ENCODE measurements around the gene ELK1.
A peak's percentile ranks its signal among the peaks of the same experiment; 100 is the strongest.

ELK1 gene

DNA sequence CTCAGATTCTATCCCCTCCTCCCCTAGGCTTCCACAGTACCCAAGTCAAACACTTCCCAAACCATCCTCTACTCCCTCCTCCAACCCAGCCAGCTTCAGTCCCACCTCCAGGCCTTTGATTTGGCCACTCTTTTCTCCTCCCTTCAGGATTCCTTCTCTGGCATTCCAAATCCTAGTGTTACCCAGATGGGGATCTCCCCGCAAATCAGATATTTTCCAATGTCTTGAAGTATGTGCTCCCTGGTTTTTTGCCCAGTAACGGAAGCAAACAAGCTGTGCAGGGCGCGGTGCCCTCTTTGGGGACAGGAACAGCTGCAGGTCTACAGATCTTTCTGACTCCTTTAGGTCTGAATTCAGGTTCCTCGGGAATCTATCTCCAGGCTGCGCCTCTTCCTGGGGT is 28.5 kb downstream of the ELK1 start:
- Histone ChIP-seq H4K20me1 (ENCODE audit: insufficient read depth) (no peaks in the 10 kb centered on the region), H3K4me1 (ENCODE audit: low read depth, poor library complexity, severe bottlenecking) (no peaks in the 10 kb centered on the region), H3K9ac (no peak overlapping the region), H3K36me3 (ENCODE audit: insufficient read depth) (no peaks in the 10 kb centered on the region), H3K27me3 (ENCODE audit: insufficient read depth, low read depth) (no peaks in the 10 kb centered on the region), H2AFZ (ENCODE audit: low read depth) (no peak overlapping the region), H3K79me2 (ENCODE audit: insufficient read depth, low read depth) (no peaks in the 10 kb centered on the region), H3K4me2 (no peak overlapping the region), H3K4me3 (IDR thresholded peaks at IDR 0.05; ENCODE audit: insufficient read depth, low read depth, low read length) (no peak overlapping the region), H3K27ac (no peak overlapping the region)
- TF ChIP-seq, protein P1, sequence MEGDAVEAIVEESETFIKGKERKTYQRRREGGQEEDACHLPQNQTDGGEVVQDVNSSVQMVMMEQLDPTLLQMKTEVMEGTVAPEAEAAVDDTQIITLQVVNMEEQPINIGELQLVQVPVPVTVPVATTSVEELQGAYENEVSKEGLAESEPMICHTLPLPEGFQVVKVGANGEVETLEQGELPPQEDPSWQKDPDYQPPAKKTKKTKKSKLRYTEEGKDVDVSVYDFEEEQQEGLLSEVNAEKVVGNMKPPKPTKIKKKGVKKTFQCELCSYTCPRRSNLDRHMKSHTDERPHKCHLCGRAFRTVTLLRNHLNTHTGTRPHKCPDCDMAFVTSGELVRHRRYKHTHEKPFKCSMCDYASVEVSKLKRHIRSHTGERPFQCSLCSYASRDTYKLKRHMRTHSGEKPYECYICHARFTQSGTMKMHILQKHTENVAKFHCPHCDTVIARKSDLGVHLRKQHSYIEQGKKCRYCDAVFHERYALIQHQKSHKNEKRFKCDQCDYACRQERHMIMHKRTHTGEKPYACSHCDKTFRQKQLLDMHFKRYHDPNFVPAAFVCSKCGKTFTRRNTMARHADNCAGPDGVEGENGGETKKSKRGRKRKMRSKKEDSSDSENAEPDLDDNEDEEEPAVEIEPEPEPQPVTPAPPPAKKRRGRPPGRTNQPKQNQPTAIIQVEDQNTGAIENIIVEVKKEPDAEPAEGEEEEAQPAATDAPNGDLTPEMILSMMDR (conservative IDR thresholded peaks at IDR 0.05; ENCODE audit: low read depth, low read length): no peak

DNA sequence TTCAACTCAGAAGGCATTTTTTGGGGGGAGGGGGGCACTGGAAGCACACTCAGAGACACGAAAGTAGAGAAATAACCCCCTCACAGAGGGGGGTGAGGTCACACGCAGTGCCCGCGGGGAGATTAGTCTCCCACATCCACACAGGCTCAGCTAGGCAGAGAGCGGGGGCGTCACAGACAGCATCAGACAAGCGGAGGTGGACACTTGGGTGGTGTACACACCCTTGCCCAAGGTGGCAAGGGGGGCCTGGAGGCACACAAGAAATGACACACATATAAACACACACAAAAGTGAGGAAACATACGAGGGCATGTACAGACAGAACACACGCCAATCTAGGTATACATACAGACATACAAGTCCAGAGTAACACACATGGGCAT is 30.1 kb downstream of the ELK1 start:
- H3K4me3 ChIP-seq (IDR thresholded peaks at IDR 0.05; ENCODE audit: insufficient read depth, low read depth, low read length): no peak overlapping the region
- TF ChIP-seq, protein P1 (conservative IDR thresholded peaks at IDR 0.05; ENCODE audit: low read depth, low read length): no peak
- no peaks in the 10 kb centered on the region for H3K79me2 ChIP-seq (ENCODE audit: insufficient read depth, low read depth)
- no peak overlapping the region for H3K9ac ChIP-seq
- H3K27me3 ChIP-seq (ENCODE audit: insufficient read depth, low read depth): no peaks in the 10 kb centered on the region
- no peaks in the 10 kb centered on the region for H3K36me3 ChIP-seq (ENCODE audit: insufficient read depth)
- H2AFZ ChIP-seq (ENCODE audit: low read depth): no peak overlapping the region
- no peak overlapping the region for H3K27ac ChIP-seq
- no peaks in the 10 kb centered on the region for H3K4me1 ChIP-seq (ENCODE audit: low read depth, poor library complexity, severe bottlenecking)
- H3K4me2 ChIP-seq: no peak overlapping the region
- H4K20me1 ChIP-seq (ENCODE audit: insufficient read depth): no peaks in the 10 kb centered on the region

DNA sequence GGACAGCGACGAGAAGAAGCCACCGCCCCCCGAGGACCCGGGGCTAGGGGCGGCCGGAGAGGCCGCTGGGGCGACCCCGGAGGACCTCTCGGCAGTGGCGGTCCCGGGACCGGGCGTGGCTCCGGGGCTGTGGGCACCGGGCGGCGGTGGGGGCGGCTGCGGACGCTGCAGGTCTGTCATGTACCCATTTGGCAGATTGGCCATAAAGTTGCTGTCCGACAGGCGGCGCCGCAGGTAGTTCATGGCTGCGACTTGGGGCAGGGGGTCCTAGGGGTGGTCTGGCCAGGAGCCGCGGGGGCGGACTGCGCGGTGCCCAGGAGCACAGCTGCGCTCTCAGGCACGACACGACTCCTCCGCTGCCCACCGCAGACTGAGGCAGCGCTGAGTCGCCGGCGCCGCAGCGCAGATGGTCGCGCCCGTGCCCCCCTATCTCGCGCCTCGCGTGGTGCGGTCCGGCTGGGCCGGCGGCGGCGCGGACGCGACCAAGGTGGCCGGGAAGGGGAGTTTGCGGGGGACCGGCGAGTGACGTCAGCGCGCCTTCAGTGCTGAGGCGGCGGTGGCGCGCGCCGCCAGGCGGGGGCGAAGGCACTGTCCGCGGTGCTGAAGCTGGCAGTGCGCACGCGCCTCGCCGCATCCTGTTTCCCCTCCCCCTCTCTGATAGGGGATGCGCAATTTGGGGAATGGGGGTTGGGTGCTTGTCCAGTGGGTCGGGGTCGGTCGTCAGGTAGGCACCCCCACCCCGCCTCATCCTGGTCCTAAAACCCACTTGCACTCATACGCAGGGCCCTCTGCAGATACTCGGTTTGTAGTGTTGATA is 30.7 kb downstream of the ELK1 start, which contains the start of gene SYN1:
Gene SYN1, minus strand, starts transcription at position 372 of the 817 bp plus-strand sequence. Its CDS starts 129 bp downstream, at position 243.
- H3K4me1 ChIP-seq (ENCODE audit: low read depth, poor library complexity, severe bottlenecking): no peaks in the 10 kb centered on the region
- H3K4me3 ChIP-seq (IDR thresholded peaks at IDR 0.05; ENCODE audit: insufficient read depth, low read depth, low read length): no peak within 1 kb of the TSS
- H2AFZ ChIP-seq (ENCODE audit: low read depth): no peak within 1 kb of the TSS
- H3K79me2 ChIP-seq (ENCODE audit: insufficient read depth, low read depth): no peaks in the 10 kb centered on the region
- no peaks in the 10 kb centered on the region for H4K20me1 ChIP-seq (ENCODE audit: insufficient read depth)
- no peak within 1 kb of the TSS for H3K9ac ChIP-seq
- H3K36me3 ChIP-seq (ENCODE audit: insufficient read depth): no peaks in the 10 kb centered on the region
- no peak within 1 kb of the TSS for H3K27ac ChIP-seq
- TF ChIP-seq, protein P1 (conservative IDR thresholded peaks at IDR 0.05; ENCODE audit: low read depth, low read length): no peak
- peak within 1 kb of the TSS; percentile 21; the same call in 1 of the 2 replicates for H3K4me2 ChIP-seq
- H3K27me3 ChIP-seq (ENCODE audit: insufficient read depth, low read depth): no peaks in the 10 kb centered on the region

DNA sequence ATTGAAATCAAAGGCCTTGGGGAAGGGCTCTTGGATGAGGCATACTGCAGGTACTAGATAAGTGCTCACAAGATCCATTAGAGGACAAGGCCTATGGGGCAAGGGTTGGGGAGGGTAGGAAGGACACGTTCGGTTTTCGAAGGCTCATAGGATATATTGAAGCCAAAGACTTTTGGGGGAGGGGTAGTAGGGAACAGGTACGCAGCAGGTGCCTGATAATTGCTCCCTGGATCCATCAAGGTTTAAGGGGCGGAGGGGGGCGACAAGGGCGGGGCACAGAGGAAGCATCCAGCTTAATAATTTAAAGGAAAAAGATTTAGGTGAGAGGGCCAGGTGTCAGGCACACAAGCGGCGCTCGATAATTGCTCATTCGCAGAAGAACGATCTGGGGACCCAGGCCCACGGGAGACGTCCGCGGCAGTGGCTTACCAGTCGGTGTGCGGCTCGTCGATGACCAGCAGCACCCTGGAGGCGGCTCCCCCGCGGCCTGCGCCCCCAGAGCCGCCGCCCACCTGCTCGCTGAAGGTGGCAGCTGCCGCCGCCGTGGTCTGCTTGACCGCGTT is 31.4 kb downstream of the ELK1 start:
- no peak overlapping the region for H3K4me3 ChIP-seq (IDR thresholded peaks at IDR 0.05; ENCODE audit: insufficient read depth, low read depth, low read length)
- no peak overlapping the region for H2AFZ ChIP-seq (ENCODE audit: low read depth)
- H4K20me1 ChIP-seq (ENCODE audit: insufficient read depth): no peaks in the 10 kb centered on the region
- H3K27me3 ChIP-seq (ENCODE audit: insufficient read depth, low read depth): no peaks in the 10 kb centered on the region
- H3K36me3 ChIP-seq (ENCODE audit: insufficient read depth): no peaks in the 10 kb centered on the region
- TF ChIP-seq, protein P1 (conservative IDR thresholded peaks at IDR 0.05; ENCODE audit: low read depth, low read length): no peak
- no peak overlapping the region for H3K9ac ChIP-seq
- H3K4me2 ChIP-seq: peak overlapping the region; percentile 21; the same call in 1 of the 2 replicates
- no peaks in the 10 kb centered on the region for H3K79me2 ChIP-seq (ENCODE audit: insufficient read depth, low read depth)
- no peak overlapping the region for H3K27ac ChIP-seq
- H3K4me1 ChIP-seq (ENCODE audit: low read depth, poor library complexity, severe bottlenecking): no peaks in the 10 kb centered on the region

Measured in KMS-11 (cell line).